H1 (cell line): ENCODE measurements around the gene NIT2. TPM values are rescaled to one million over a fixed set of nuclear protein-coding genes. Genes with fewer than 3 reads are reported as not detected.

Experiments used
- CTCF ChIA-PET: fragments of 300-600 bp; sonication (Branson Sonifier 250); formaldehyde crosslinking; loops from one replicate; lab custom pipeline; 2021; ENCODE audit not compliant: partially characterized antibody; lab: Charles Lee
- POLR2A ChIA-PET: fragments of 300-600 bp; sonication (Branson Sonifier 250); formaldehyde crosslinking; loops from one replicate; lab custom pipeline; 2021; ENCODE audit warnings: inconsistent platforms; ENCODE audit not compliant: partially characterized antibody; lab: Charles Lee
- DNase-seq, 2 experiments: peaks; one replicate each; pipeline versions ENCODE4 v3.0.0 to v3.0.0-alpha.2; 2010 to 2022; ENCODE audit warnings: low spot score in 2 of 2, low read depth in 1 of 2, mixed read lengths in 1 of 2
- FAIRE-seq: peaks from 2 replicates; lab custom pipeline; 2011; peaks lifted over from hg19 to GRCh38; lab: Jason Lieb, UNC
- H2AFZ ChIP-seq: 2 replicates; pipeline ENCODE4 v1.8.1; 2012; ENCODE audit warnings: low read length, inconsistent platforms
- H2AK5ac ChIP-seq: 2 replicates; pipeline ENCODE4 v1.6.1; 2013; ENCODE audit warnings: low read depth, low read length
- H2BK120ac ChIP-seq: replicated peaks from 2 replicates; pipeline ENCODE3; 2013; ENCODE audit warnings: low read depth, low read length, inconsistent platforms
- H2BK12ac ChIP-seq: 2 replicates; pipeline ENCODE4 v1.6.1; 2013; ENCODE audit warnings: low read depth, low read length
- H2BK15ac ChIP-seq: 2 replicates; pipeline ENCODE4 v1.6.1; 2013; ENCODE audit warnings: low read length
- H2BK20ac ChIP-seq: 2 replicates; pipeline ENCODE4 v1.6.1; 2013; ENCODE audit warnings: low read length
- H2BK5ac ChIP-seq: 2 replicates; pipeline ENCODE4 v1.6.1; 2013; ENCODE audit warnings: low read depth, low read length
- H3K14ac ChIP-seq: 2 replicates; pipeline ENCODE4 v1.6.1; 2013; ENCODE audit warnings: inconsistent platforms; ENCODE audit not compliant: insufficient read length
- H3K18ac ChIP-seq: 2 replicates; pipeline ENCODE4 v1.6.1; 2013; ENCODE audit warnings: low read length; ENCODE audit errors: extremely low read depth
- H3K23ac ChIP-seq: 2 replicates; pipeline ENCODE4 v1.6.1; 2013; ENCODE audit warnings: inconsistent platforms; ENCODE audit not compliant: insufficient read length
- H3K23me2 ChIP-seq: 2 replicates; pipeline ENCODE4 v1.6.1; 2013; ENCODE audit warnings: low read depth, low read length
- H3K27ac ChIP-seq: 2 replicates; pipeline ENCODE4 v1.6.1; 2011; ENCODE audit warnings: low read depth, low read length, inconsistent platforms
- H3K27me3 ChIP-seq, 4 experiments: replicated peaks in 1 of 4; 1 replicate in 1 of 4; 2 replicates in 3 of 4; pipeline versions ENCODE4 v1.6.1 to v1.8.1; 2011 to 2013; ENCODE audit warnings: low read length in 3 of 4, mild to moderate bottlenecking in 3 of 4, inconsistent platforms in 2 of 4, mixed read lengths in 2 of 4, moderate library complexity in 1 of 4; ENCODE audit not compliant: control insufficient read depth in 3 of 4, insufficient read depth in 3 of 4; ENCODE audit errors: extremely low read depth in 1 of 4
- H3K36me3 ChIP-seq, 4 experiments: 2 replicates each; pipeline versions ENCODE4 v1.6.1 to v1.8.1; 2011 to 2013; ENCODE audit warnings: mild to moderate bottlenecking in 4 of 4, low read length in 3 of 4, moderate library complexity in 2 of 4, control low read depth in 1 of 4, inconsistent platforms in 1 of 4; ENCODE audit not compliant: insufficient read depth in 4 of 4, control insufficient read depth in 2 of 4
- H3K4ac ChIP-seq: replicated peaks from 2 replicates; pipeline ENCODE3; 2013; ENCODE audit warnings: low read length, low read depth, mixed read lengths, inconsistent platforms; ENCODE audit not compliant: insufficient read length
- H3K4me1 ChIP-seq, 4 experiments: replicated peaks in 1 of 4; 1 replicate in 1 of 4; 2 replicates in 3 of 4; pipeline versions ENCODE4 v1.6.1 to v1.8.1; 2011 to 2013; ENCODE audit warnings: low read length in 3 of 4, inconsistent platforms in 2 of 4, mixed read lengths in 1 of 4; ENCODE audit not compliant: insufficient read depth in 4 of 4, control insufficient read depth in 3 of 4
- H3K4me2 ChIP-seq, 2 experiments: 2 replicates each; pipeline versions ENCODE4 v1.6.1 to v1.8.1; 2011 to 2013; ENCODE audit warnings: low read depth in 2 of 2, low read length in 2 of 2, control low read depth in 1 of 2, inconsistent platforms in 1 of 2, mild to moderate bottlenecking in 1 of 2; ENCODE audit not compliant: insufficient read depth in 1 of 2
- H3K4me3 ChIP-seq, 4 experiments: fragments of 200-600, 300-600 bp in 1 of 4; sonication (generic), shearing (Covaris generic), sonication (Bioruptor Twin) in 1 of 4; 2 replicates each; pipeline versions ENCODE4 v1.5.1 to v1.8.1; 2011 to 2016; ENCODE audit warnings: low read length in 4 of 4, low read depth in 3 of 4, control low read depth in 2 of 4, inconsistent platforms in 2 of 4, mild to moderate bottlenecking in 2 of 4, mixed read lengths in 1 of 4, moderate library complexity in 1 of 4; ENCODE audit not compliant: insufficient read depth in 2 of 4; ENCODE audit errors: extremely low read depth in 1 of 4
- H3K56ac ChIP-seq: replicated peaks from 2 replicates; pipeline ENCODE3; 2013; ENCODE audit warnings: low read depth, mild to moderate bottlenecking, mixed read lengths, low read length, inconsistent platforms; ENCODE audit not compliant: insufficient read length
- H3K79me1 ChIP-seq: 2 replicates; pipeline ENCODE4 v1.6.1; 2013; ENCODE audit warnings: low read depth, low read length, control low read depth
- H3K79me2 ChIP-seq, 2 experiments: 2 replicates each; pipeline versions ENCODE4 v1.6.1 to v1.8.1; 2012 to 2013; ENCODE audit warnings: low read length in 2 of 2, mild to moderate bottlenecking in 2 of 2, inconsistent platforms in 1 of 2; ENCODE audit not compliant: insufficient read depth in 2 of 2, control insufficient read depth in 1 of 2
- H3K9ac ChIP-seq, 4 experiments: replicated peaks in 1 of 4; 1 replicate in 1 of 4; 2 replicates in 3 of 4; pipeline versions ENCODE4 v1.6.1 to v1.8.1; 2011 to 2013; ENCODE audit warnings: low read depth in 3 of 4, low read length in 3 of 4, control low read depth in 2 of 4, mild to moderate bottlenecking in 2 of 4, moderate library complexity in 2 of 4, inconsistent platforms in 1 of 4; ENCODE audit errors: extremely low read depth in 1 of 4
- H3K9me3 ChIP-seq, 2 experiments: 2 replicates each; pipeline versions ENCODE4 v1.6.1 to v1.8.1; 2012 to 2013; ENCODE audit warnings: mild to moderate bottlenecking in 2 of 2, moderate library complexity in 2 of 2, control low read depth in 1 of 2, inconsistent platforms in 1 of 2, low read depth in 1 of 2, low read length in 1 of 2, mixed read lengths in 1 of 2; ENCODE audit not compliant: insufficient read depth in 2 of 2
- H4K20me1 ChIP-seq, 2 experiments: replicated peaks in 1 of 2; 2 replicates each; pipeline versions ENCODE3 to v1.8.1; 2011 to 2013; ENCODE audit warnings: inconsistent platforms in 2 of 2, low read length in 2 of 2, mild to moderate bottlenecking in 1 of 2; ENCODE audit not compliant: insufficient read depth in 2 of 2, control insufficient read depth in 1 of 2
- H4K5ac ChIP-seq: 2 replicates; pipeline ENCODE4 v1.6.1; 2013; ENCODE audit warnings: low read length, low read depth, mixed read lengths, inconsistent platforms; ENCODE audit not compliant: insufficient read length
- H4K8ac ChIP-seq: 2 replicates; pipeline ENCODE4 v1.8.0; 2013; ENCODE audit warnings: mild to moderate bottlenecking, moderate library complexity, low read length, inconsistent platforms; ENCODE audit not compliant: insufficient read depth; ENCODE audit errors: extremely low read depth
- H4K91ac ChIP-seq: replicated peaks from 2 replicates; pipeline ENCODE3; 2013; ENCODE audit warnings: low read length, mixed read lengths, inconsistent platforms; ENCODE audit not compliant: insufficient read length
- CBX5 ChIP-seq: fragments of 300-800, 300-1000 bp; sonication (generic); IDR thresholded peaks from 2 replicates; pipeline ENCODE4 v1.7.1; 2016; ENCODE audit warnings: antibody characterized with exemption, low read length, low read depth
- CBX8 ChIP-seq: fragments of 300-800, 300-1000 bp; sonication (generic); IDR thresholded peaks from 2 replicates; pipeline ENCODE4 v1.7.1; 2016; ENCODE audit warnings: low read depth, low read length, borderline replicate concordance
- CTCF ChIP-seq, 3 experiments: IDR thresholded peaks; 1 replicate in 2 of 3; 2 replicates in 1 of 3; pipeline versions ENCODE4 v1.5.1 to v1.6.1; 2011; ENCODE audit warnings: low read length in 3 of 3, mild to moderate bottlenecking in 3 of 3, inconsistent platforms in 2 of 3, low read depth in 1 of 3, moderate library complexity in 1 of 3; ENCODE audit not compliant: insufficient read depth in 1 of 3; ENCODE audit errors: control extremely low read depth in 1 of 3
- JUND ChIP-seq: IDR thresholded peaks from 2 replicates; pipeline ENCODE4 v1.6.1; 2011; ENCODE audit warnings: mild to moderate bottlenecking, improper control_type of control experiment, low read length
- KDM5A ChIP-seq: fragments of 200-600 bp; IDR thresholded peaks from 2 replicates; pipeline ENCODE4 v1.7.1; 2012; ENCODE audit warnings: mild to moderate bottlenecking, low read length, inconsistent platforms, mixed read lengths
- MAFK ChIP-seq: IDR thresholded peaks from 2 replicates; pipeline ENCODE4 v1.6.1; 2012; ENCODE audit warnings: low read depth, mild to moderate bottlenecking, improper control_type of control experiment, low read length
- NRF1 ChIP-seq: IDR thresholded peaks from 2 replicates; pipeline ENCODE4 v1.6.1; 2011; ENCODE audit warnings: mild to moderate bottlenecking, low read depth, low read length, improper control_type of control experiment
- PHF8 ChIP-seq: fragments of 200-600 bp; sonication (generic); conservative IDR thresholded peaks from 2 replicates; pipeline ENCODE4 v1.7.1; 2012; ENCODE audit warnings: low read depth, mild to moderate bottlenecking, inconsistent platforms, low read length, moderate library complexity
- POLR2A ChIP-seq, 2 experiments: IDR thresholded peaks; 1 replicate in 1 of 2; 2 replicates in 1 of 2; pipeline ENCODE4 v1.6.1; 2011; ENCODE audit warnings: low read depth in 2 of 2, low read length in 2 of 2, mild to moderate bottlenecking in 2 of 2; ENCODE audit errors: control extremely low read depth in 1 of 2
- RFX5 ChIP-seq: IDR thresholded peaks from 2 replicates; pipeline ENCODE4 v1.6.1; 2011; ENCODE audit warnings: low read depth, low read length, improper control_type of control experiment, borderline replicate concordance
- RXRA ChIP-seq: IDR thresholded peaks from 2 replicates; pipeline ENCODE4 v1.6.1; 2011; ENCODE audit warnings: low read depth, mild to moderate bottlenecking, low read length, moderate library complexity; ENCODE audit not compliant: insufficient read depth
- SP1 ChIP-seq: IDR thresholded peaks from 2 replicates; pipeline ENCODE4 v1.6.1; 2011; ENCODE audit warnings: low read depth, low read length
- TAF1 ChIP-seq: IDR thresholded peaks from 2 replicates; pipeline ENCODE4 v1.6.1; 2011; ENCODE audit warnings: mild to moderate bottlenecking, low read depth, low read length
- YY1 ChIP-seq: IDR thresholded peaks from 2 replicates; pipeline ENCODE4 v1.6.1; 2011; ENCODE audit warnings: low read depth, mild to moderate bottlenecking, low read length
- WGBS, 2 experiments: shearing (Covaris generic) in 1 of 2; methylation state at CpG; one replicate each; pipeline versions ENCODE4 v1.1.6 to v1.1.7; 2013 to 2015; ENCODE audit warnings: low lambda C conversion rate in 2 of 2, mixed read lengths in 2 of 2, inconsistent platforms in 1 of 2, low coverage in 1 of 2, missing lambda C conversion rate in 1 of 2; ENCODE audit not compliant: insufficient replicate concordance in 2 of 2, insufficient coverage in 1 of 2, insufficient read length in 1 of 2; ENCODE audit errors: extremely low coverage in 1 of 2, missing lambda C conversion rate in 1 of 2; 5-methylcytosine and 5-hydroxymethylcytosine counted together
- polyA plus RNA-seq, 7 experiments: library from polyadenylated mRNA; depleted of rRNA in 3 of 7; stranded (reverse) in 5 of 7; unstranded in 2 of 7; fragments of >200 nt in 5 of 7; fragments of 200-250 nt in 2 of 7; gene quantifications; 1 replicate in 5 of 7; 2 replicates in 1 of 7; 4 replicates in 1 of 7; pipeline versions ENCODE4 v1.2.1 to v1.2.3, GENCODE V29; 2011 to 2013; ENCODE audit warnings: missing spikeins in 2 of 7, mixed read lengths in 2 of 7
- total RNA-seq: library from RNA; stranded (reverse); fragmentation: NEBNext Ultra II Directional; extraction: Animal tissue kit (Norgen Biotek cat#: 25700); gene quantifications from 2 replicates; pipeline ENCODE4 v1.2.1, GENCODE V29; 2021

NIT2 gene
- total and polyA plus RNA-seq, 2 of the 8 experiments (the other 6 are each of a cell fraction or from before 2014, with no cell fraction given) = 15.2 to 25.3 TPM

DNA sequence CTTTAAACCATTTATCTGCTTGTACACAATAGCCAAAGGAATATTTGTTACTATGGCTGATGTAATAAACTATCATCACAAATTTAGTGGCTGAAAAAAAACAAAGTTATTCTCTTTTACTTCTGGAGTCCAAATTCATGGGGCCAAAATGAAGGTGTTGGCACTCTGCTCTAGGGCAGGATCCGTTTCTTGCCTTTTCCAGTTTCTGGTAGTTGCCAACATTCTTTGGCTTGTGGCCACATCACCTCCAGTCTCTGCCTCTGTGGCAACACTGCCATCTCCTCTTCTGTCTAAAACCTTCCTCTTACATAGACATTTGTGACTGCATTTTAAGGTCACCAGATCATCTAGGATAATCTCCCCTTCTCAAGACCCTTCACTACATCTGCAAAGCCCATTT is 27.3 kb downstream of the NIT2 start:
- Histone ChIP-seq H2BK120ac (no peak overlapping the region), H3K4me1 (no peaks in the 10 kb centered on the region), H4K20me1 (no peaks in the 10 kb centered on the region), H3K79me1 (no peaks in the 10 kb centered on the region), H2BK20ac (no peak overlapping the region), H3K4me2 (no peak overlapping the region), H2AFZ (no peak overlapping the region), H3K36me3 (peaks cover 0 to 35% (median 19%) of the 10 kb centered on the region in 4 experiments; a peak in 5 of 8 replicates), H3K4ac (no peak overlapping the region), H4K91ac (no peak overlapping the region), H4K8ac (no peak overlapping the region), H2AK5ac (no peak overlapping the region), H2BK15ac (no peak overlapping the region), H2BK5ac (no peak overlapping the region), H4K5ac (no peak overlapping the region), H3K23ac (no peak overlapping the region), H3K18ac (no peak overlapping the region), H3K79me2 (no peaks in the 10 kb centered on the region), H3K14ac (no peak overlapping the region), H3K9ac (no peak overlapping the region), H3K56ac (no peak overlapping the region), H2BK12ac (no peak overlapping the region), H3K27me3 (no peaks in the 10 kb centered on the region), H3K4me3 (no peak overlapping the region), H3K9me3 (no peaks in the 10 kb centered on the region; a peak in 1 of 4 replicates), H3K23me2 (no peaks in the 10 kb centered on the region), H3K27ac (no peak overlapping the region)
- 81% methylated on average over 1 of the region's 1 CpG; no CpG with 5 or more reads in 1 of the 2 experiments for WGBS, 2 experiments
- DNase-seq (no peak), FAIRE-seq (no peak)
- CTCF ChIA-PET = no interaction called here
- no peak for TF ChIP-seq TAF1
- no peak for TF ChIP-seq CBX8
- TF ChIP-seq NRF1 = no peak
- no peak for TF ChIP-seq KDM5A
- no peak for TF ChIP-seq POLR2A (IDR thresholded peaks at IDR 0.05; ENCODE audit: control extremely low read depth in 1 of 2, low read depth in 2 of 2, low read length in 2 of 2)
- TF ChIP-seq YY1 = no peak
- no peak for TF ChIP-seq JUND
- TF ChIP-seq CTCF (IDR thresholded peaks at IDR 0.05; ENCODE audit: control extremely low read depth in 1 of 3, insufficient read depth in 1 of 3, low read depth in 1 of 3, low read length in 3 of 3) = no peak
- TF ChIP-seq MAFK = no peak
- TF ChIP-seq RXRA = no peak
- no peak for TF ChIP-seq SP1
- TF ChIP-seq RFX5 = no peak
- TF ChIP-seq CBX5 = no peak
- no peak for TF ChIP-seq PHF8
- POLR2A ChIA-PET = no interaction called here
